ENCODE data around the gene SRPK2. TPM values are rescaled to one million over a fixed set of nuclear protein-coding genes. Genes with fewer than 3 reads are reported as not detected.

The SRPK2 gene
- polyA plus RNA-seq, 1 donor from 2014 or later: 118 TPM

DNA sequence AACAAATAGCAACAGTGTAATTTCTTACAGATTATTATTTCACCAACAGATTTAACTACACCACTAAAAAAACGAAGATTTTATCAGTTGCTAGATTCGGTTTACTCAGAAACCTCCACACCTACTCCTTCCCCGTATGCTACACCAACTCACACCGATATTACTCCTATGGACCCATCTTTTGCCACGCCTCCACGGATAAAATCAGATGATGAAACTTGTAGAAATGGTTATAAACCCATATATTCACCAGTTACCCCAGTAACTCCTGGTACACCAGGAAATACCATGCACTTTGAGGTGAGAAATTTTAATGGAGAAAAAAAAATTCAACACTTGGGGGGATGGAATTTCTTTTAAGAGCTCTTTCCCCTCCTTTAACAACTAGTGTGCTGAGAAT, 282.2 kb downstream of the SRPK2 start:
- Histone ChIP-seq H4K20me1 (ENCODE audit: insufficient read depth) (peaks cover 10% of the 10 kb centered on the region), H3K9me3 (ENCODE audit: low read length) (no peaks in the 10 kb centered on the region), H3K27ac (ENCODE audit: low read length) (no peak overlapping the region), H3K4me3 (ENCODE audit: low read length) (no peak overlapping the region), H3K4me2 (ENCODE audit: low read length) (no peak overlapping the region), H3K36me3 (ENCODE audit: insufficient read depth, low read length) (peaks cover 46% of the 10 kb centered on the region), H2AFZ (ENCODE audit: low read depth, low read length) (no peak overlapping the region), H3K9ac (ENCODE audit: low read length) (no peak overlapping the region), H3F3A (ENCODE audit: insufficient read depth, low read length, poor library complexity, severe bottlenecking) (peaks cover 7% of the 10 kb centered on the region), H3K9me2 (ENCODE audit: insufficient read depth, low read length) (no peaks in the 10 kb centered on the region), H3K79me2 (replicated peaks; ENCODE audit: insufficient read depth, low read length) (no peaks in the 10 kb centered on the region), H3K27me3 (ENCODE audit: insufficient read depth, low read depth, low read length) (no peaks in the 10 kb centered on the region)
- TF ChIP-seq EP300 (conservative IDR thresholded peaks at IDR 0.05; ENCODE audit: poor library complexity, severe bottlenecking) (no peak), RAD21 (conservative IDR thresholded peaks at IDR 0.05) (no peak), TAF1 (IDR thresholded peaks at IDR 0.05; ENCODE audit: low read depth) (no peak), SMC3 (conservative IDR thresholded peaks at IDR 0.05; ENCODE audit: poor library complexity) (no peak), MXI1 (conservative IDR thresholded peaks at IDR 0.05; ENCODE audit: poor library complexity, severe bottlenecking) (no peak), POLR2AphosphoS5 (IDR thresholded peaks at IDR 0.05) (no peak), EZH2 (IDR thresholded peaks at IDR 0.05; ENCODE audit: borderline replicate concordance, insufficient read depth, low read length, poor library complexity, severe bottlenecking) (no peak)
- TF ChIP-seq, protein P1, sequence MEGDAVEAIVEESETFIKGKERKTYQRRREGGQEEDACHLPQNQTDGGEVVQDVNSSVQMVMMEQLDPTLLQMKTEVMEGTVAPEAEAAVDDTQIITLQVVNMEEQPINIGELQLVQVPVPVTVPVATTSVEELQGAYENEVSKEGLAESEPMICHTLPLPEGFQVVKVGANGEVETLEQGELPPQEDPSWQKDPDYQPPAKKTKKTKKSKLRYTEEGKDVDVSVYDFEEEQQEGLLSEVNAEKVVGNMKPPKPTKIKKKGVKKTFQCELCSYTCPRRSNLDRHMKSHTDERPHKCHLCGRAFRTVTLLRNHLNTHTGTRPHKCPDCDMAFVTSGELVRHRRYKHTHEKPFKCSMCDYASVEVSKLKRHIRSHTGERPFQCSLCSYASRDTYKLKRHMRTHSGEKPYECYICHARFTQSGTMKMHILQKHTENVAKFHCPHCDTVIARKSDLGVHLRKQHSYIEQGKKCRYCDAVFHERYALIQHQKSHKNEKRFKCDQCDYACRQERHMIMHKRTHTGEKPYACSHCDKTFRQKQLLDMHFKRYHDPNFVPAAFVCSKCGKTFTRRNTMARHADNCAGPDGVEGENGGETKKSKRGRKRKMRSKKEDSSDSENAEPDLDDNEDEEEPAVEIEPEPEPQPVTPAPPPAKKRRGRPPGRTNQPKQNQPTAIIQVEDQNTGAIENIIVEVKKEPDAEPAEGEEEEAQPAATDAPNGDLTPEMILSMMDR (IDR thresholded peaks at IDR 0.05; ENCODE audit: poor library complexity, severe bottlenecking): no peak
- TF ChIP-seq, protein P2, sequence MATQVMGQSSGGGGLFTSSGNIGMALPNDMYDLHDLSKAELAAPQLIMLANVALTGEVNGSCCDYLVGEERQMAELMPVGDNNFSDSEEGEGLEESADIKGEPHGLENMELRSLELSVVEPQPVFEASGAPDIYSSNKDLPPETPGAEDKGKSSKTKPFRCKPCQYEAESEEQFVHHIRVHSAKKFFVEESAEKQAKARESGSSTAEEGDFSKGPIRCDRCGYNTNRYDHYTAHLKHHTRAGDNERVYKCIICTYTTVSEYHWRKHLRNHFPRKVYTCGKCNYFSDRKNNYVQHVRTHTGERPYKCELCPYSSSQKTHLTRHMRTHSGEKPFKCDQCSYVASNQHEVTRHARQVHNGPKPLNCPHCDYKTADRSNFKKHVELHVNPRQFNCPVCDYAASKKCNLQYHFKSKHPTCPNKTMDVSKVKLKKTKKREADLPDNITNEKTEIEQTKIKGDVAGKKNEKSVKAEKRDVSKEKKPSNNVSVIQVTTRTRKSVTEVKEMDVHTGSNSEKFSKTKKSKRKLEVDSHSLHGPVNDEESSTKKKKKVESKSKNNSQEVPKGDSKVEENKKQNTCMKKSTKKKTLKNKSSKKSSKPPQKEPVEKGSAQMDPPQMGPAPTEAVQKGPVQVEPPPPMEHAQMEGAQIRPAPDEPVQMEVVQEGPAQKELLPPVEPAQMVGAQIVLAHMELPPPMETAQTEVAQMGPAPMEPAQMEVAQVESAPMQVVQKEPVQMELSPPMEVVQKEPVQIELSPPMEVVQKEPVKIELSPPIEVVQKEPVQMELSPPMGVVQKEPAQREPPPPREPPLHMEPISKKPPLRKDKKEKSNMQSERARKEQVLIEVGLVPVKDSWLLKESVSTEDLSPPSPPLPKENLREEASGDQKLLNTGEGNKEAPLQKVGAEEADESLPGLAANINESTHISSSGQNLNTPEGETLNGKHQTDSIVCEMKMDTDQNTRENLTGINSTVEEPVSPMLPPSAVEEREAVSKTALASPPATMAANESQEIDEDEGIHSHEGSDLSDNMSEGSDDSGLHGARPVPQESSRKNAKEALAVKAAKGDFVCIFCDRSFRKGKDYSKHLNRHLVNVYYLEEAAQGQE (IDR thresholded peaks at IDR 0.05; ENCODE audit: borderline replicate concordance): no peak

DNA sequence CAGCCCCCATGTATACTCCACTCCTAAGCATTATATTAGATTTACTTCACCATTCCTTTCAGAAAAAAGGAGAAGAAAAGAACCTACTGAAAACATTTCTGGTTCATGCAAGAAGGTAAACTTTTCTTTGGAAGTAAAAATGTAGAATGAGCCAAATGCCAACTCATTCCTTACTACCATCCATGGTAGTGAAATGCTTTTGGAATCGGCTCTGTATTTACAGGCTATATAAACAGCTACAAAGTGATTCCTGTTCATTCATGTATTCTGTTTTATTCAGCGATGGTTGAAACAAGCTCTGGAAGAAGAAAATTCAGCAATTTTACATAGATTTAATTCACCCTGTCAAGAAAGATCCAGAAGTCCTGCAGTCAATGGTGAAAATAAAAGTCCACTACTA, 283.1 kb downstream of the SRPK2 start:
- TF ChIP-seq POLR2AphosphoS5 (IDR thresholded peaks at IDR 0.05) (no peak), EZH2 (IDR thresholded peaks at IDR 0.05; ENCODE audit: borderline replicate concordance, insufficient read depth, low read length, poor library complexity, severe bottlenecking) (no peak), TAF1 (IDR thresholded peaks at IDR 0.05; ENCODE audit: low read depth) (no peak), RAD21 (conservative IDR thresholded peaks at IDR 0.05) (no peak), MXI1 (conservative IDR thresholded peaks at IDR 0.05; ENCODE audit: poor library complexity, severe bottlenecking) (no peak)
- TF ChIP-seq, protein P2 (IDR thresholded peaks at IDR 0.05; ENCODE audit: borderline replicate concordance): no peak
- no peak overlapping the region for H2AFZ ChIP-seq (ENCODE audit: low read depth, low read length)
- H3F3A ChIP-seq (ENCODE audit: insufficient read depth, low read length, poor library complexity, severe bottlenecking): peaks cover 7% of the 10 kb centered on the region
- H3K9me2 ChIP-seq (ENCODE audit: insufficient read depth, low read length): no peaks in the 10 kb centered on the region
- no peak overlapping the region for H3K4me2 ChIP-seq (ENCODE audit: low read length)
- no peak overlapping the region for H3K27ac ChIP-seq (ENCODE audit: low read length)
- no peaks in the 10 kb centered on the region for H3K27me3 ChIP-seq (ENCODE audit: insufficient read depth, low read depth, low read length)
- peaks cover 44% of the 10 kb centered on the region for H3K36me3 ChIP-seq (ENCODE audit: insufficient read depth, low read length)
- peaks cover 10% of the 10 kb centered on the region for H4K20me1 ChIP-seq (ENCODE audit: insufficient read depth)
- no peak overlapping the region for H3K9ac ChIP-seq (ENCODE audit: low read length)
- no peak overlapping the region for H3K4me3 ChIP-seq (ENCODE audit: low read length)
- no peaks in the 10 kb centered on the region for H3K9me3 ChIP-seq (ENCODE audit: low read length)
- no peaks in the 10 kb centered on the region for H3K79me2 ChIP-seq (replicated peaks; ENCODE audit: insufficient read depth, low read length)

Measured in neural cell (in vitro differentiated cells).